H1 (cell line): Measurements from ENCODE around the gene TNIP3. TPM values are rescaled to one million over a fixed set of nuclear protein-coding genes. Genes with fewer than 3 reads are reported as not detected.

ENCODE experiments used
- CTCF ChIA-PET: fragments of 300-600 bp; sonication (Branson Sonifier 250); formaldehyde crosslinking; loops from one replicate; lab custom pipeline; 2021; ENCODE audit not compliant: partially characterized antibody; lab: Charles Lee
- POLR2A ChIA-PET: fragments of 300-600 bp; sonication (Branson Sonifier 250); formaldehyde crosslinking; loops from one replicate; lab custom pipeline; 2021; ENCODE audit warnings: inconsistent platforms; ENCODE audit not compliant: partially characterized antibody; lab: Charles Lee
- DNase-seq, 2 experiments: peaks; one replicate each; pipeline versions ENCODE4 v3.0.0 to v3.0.0-alpha.2; 2010 to 2022; ENCODE audit warnings: low spot score in 2 of 2, low read depth in 1 of 2, mixed read lengths in 1 of 2
- FAIRE-seq: peaks from 2 replicates; lab custom pipeline; 2011; peaks lifted over from hg19 to GRCh38; lab: Jason Lieb, UNC
- H2AFZ ChIP-seq: 2 replicates; pipeline ENCODE4 v1.8.1; 2012; ENCODE audit warnings: low read length, inconsistent platforms
- H2AK5ac ChIP-seq: 2 replicates; pipeline ENCODE4 v1.6.1; 2013; ENCODE audit warnings: low read depth, low read length
- H2BK120ac ChIP-seq: replicated peaks from 2 replicates; pipeline ENCODE3; 2013; ENCODE audit warnings: low read depth, low read length, inconsistent platforms
- H2BK12ac ChIP-seq: 2 replicates; pipeline ENCODE4 v1.6.1; 2013; ENCODE audit warnings: low read depth, low read length
- H2BK15ac ChIP-seq: 2 replicates; pipeline ENCODE4 v1.6.1; 2013; ENCODE audit warnings: low read length
- H2BK20ac ChIP-seq: 2 replicates; pipeline ENCODE4 v1.6.1; 2013; ENCODE audit warnings: low read length
- H2BK5ac ChIP-seq: 2 replicates; pipeline ENCODE4 v1.6.1; 2013; ENCODE audit warnings: low read depth, low read length
- H3K14ac ChIP-seq: 2 replicates; pipeline ENCODE4 v1.6.1; 2013; ENCODE audit warnings: inconsistent platforms; ENCODE audit not compliant: insufficient read length
- H3K18ac ChIP-seq: 2 replicates; pipeline ENCODE4 v1.6.1; 2013; ENCODE audit warnings: low read length; ENCODE audit errors: extremely low read depth
- H3K23ac ChIP-seq: 2 replicates; pipeline ENCODE4 v1.6.1; 2013; ENCODE audit warnings: inconsistent platforms; ENCODE audit not compliant: insufficient read length
- H3K23me2 ChIP-seq: 2 replicates; pipeline ENCODE4 v1.6.1; 2013; ENCODE audit warnings: low read depth, low read length
- H3K27ac ChIP-seq: 2 replicates; pipeline ENCODE4 v1.6.1; 2011; ENCODE audit warnings: low read depth, low read length, inconsistent platforms
- H3K27me3 ChIP-seq, 4 experiments: replicated peaks in 1 of 4; 1 replicate in 1 of 4; 2 replicates in 3 of 4; pipeline versions ENCODE4 v1.6.1 to v1.8.1; 2011 to 2013; ENCODE audit warnings: low read length in 3 of 4, mild to moderate bottlenecking in 3 of 4, inconsistent platforms in 2 of 4, mixed read lengths in 2 of 4, moderate library complexity in 1 of 4; ENCODE audit not compliant: control insufficient read depth in 3 of 4, insufficient read depth in 3 of 4; ENCODE audit errors: extremely low read depth in 1 of 4
- H3K36me3 ChIP-seq, 4 experiments: 2 replicates each; pipeline versions ENCODE4 v1.6.1 to v1.8.1; 2011 to 2013; ENCODE audit warnings: mild to moderate bottlenecking in 4 of 4, low read length in 3 of 4, moderate library complexity in 2 of 4, control low read depth in 1 of 4, inconsistent platforms in 1 of 4; ENCODE audit not compliant: insufficient read depth in 4 of 4, control insufficient read depth in 2 of 4
- H3K4ac ChIP-seq: replicated peaks from 2 replicates; pipeline ENCODE3; 2013; ENCODE audit warnings: low read length, low read depth, mixed read lengths, inconsistent platforms; ENCODE audit not compliant: insufficient read length
- H3K4me1 ChIP-seq, 4 experiments: replicated peaks in 1 of 4; 1 replicate in 1 of 4; 2 replicates in 3 of 4; pipeline versions ENCODE4 v1.6.1 to v1.8.1; 2011 to 2013; ENCODE audit warnings: low read length in 3 of 4, inconsistent platforms in 2 of 4, mixed read lengths in 1 of 4; ENCODE audit not compliant: insufficient read depth in 4 of 4, control insufficient read depth in 3 of 4
- H3K4me2 ChIP-seq, 2 experiments: 2 replicates each; pipeline versions ENCODE4 v1.6.1 to v1.8.1; 2011 to 2013; ENCODE audit warnings: low read depth in 2 of 2, low read length in 2 of 2, control low read depth in 1 of 2, inconsistent platforms in 1 of 2, mild to moderate bottlenecking in 1 of 2; ENCODE audit not compliant: insufficient read depth in 1 of 2
- H3K4me3 ChIP-seq, 4 experiments: fragments of 200-600, 300-600 bp in 1 of 4; sonication (generic), shearing (Covaris generic), sonication (Bioruptor Twin) in 1 of 4; 2 replicates each; pipeline versions ENCODE4 v1.5.1 to v1.8.1; 2011 to 2016; ENCODE audit warnings: low read length in 4 of 4, low read depth in 3 of 4, control low read depth in 2 of 4, inconsistent platforms in 2 of 4, mild to moderate bottlenecking in 2 of 4, mixed read lengths in 1 of 4, moderate library complexity in 1 of 4; ENCODE audit not compliant: insufficient read depth in 2 of 4; ENCODE audit errors: extremely low read depth in 1 of 4
- H3K56ac ChIP-seq: replicated peaks from 2 replicates; pipeline ENCODE3; 2013; ENCODE audit warnings: low read depth, mild to moderate bottlenecking, mixed read lengths, low read length, inconsistent platforms; ENCODE audit not compliant: insufficient read length
- H3K79me1 ChIP-seq: 2 replicates; pipeline ENCODE4 v1.6.1; 2013; ENCODE audit warnings: low read depth, low read length, control low read depth
- H3K79me2 ChIP-seq, 2 experiments: 2 replicates each; pipeline versions ENCODE4 v1.6.1 to v1.8.1; 2012 to 2013; ENCODE audit warnings: low read length in 2 of 2, mild to moderate bottlenecking in 2 of 2, inconsistent platforms in 1 of 2; ENCODE audit not compliant: insufficient read depth in 2 of 2, control insufficient read depth in 1 of 2
- H3K9ac ChIP-seq, 4 experiments: replicated peaks in 1 of 4; 1 replicate in 1 of 4; 2 replicates in 3 of 4; pipeline versions ENCODE4 v1.6.1 to v1.8.1; 2011 to 2013; ENCODE audit warnings: low read depth in 3 of 4, low read length in 3 of 4, control low read depth in 2 of 4, mild to moderate bottlenecking in 2 of 4, moderate library complexity in 2 of 4, inconsistent platforms in 1 of 4; ENCODE audit errors: extremely low read depth in 1 of 4
- H3K9me3 ChIP-seq, 2 experiments: 2 replicates each; pipeline versions ENCODE4 v1.6.1 to v1.8.1; 2012 to 2013; ENCODE audit warnings: mild to moderate bottlenecking in 2 of 2, moderate library complexity in 2 of 2, control low read depth in 1 of 2, inconsistent platforms in 1 of 2, low read depth in 1 of 2, low read length in 1 of 2, mixed read lengths in 1 of 2; ENCODE audit not compliant: insufficient read depth in 2 of 2
- H4K20me1 ChIP-seq, 2 experiments: replicated peaks in 1 of 2; 2 replicates each; pipeline versions ENCODE3 to v1.8.1; 2011 to 2013; ENCODE audit warnings: inconsistent platforms in 2 of 2, low read length in 2 of 2, mild to moderate bottlenecking in 1 of 2; ENCODE audit not compliant: insufficient read depth in 2 of 2, control insufficient read depth in 1 of 2
- H4K5ac ChIP-seq: 2 replicates; pipeline ENCODE4 v1.6.1; 2013; ENCODE audit warnings: low read length, low read depth, mixed read lengths, inconsistent platforms; ENCODE audit not compliant: insufficient read length
- H4K8ac ChIP-seq: 2 replicates; pipeline ENCODE4 v1.8.0; 2013; ENCODE audit warnings: mild to moderate bottlenecking, moderate library complexity, low read length, inconsistent platforms; ENCODE audit not compliant: insufficient read depth; ENCODE audit errors: extremely low read depth
- H4K91ac ChIP-seq: replicated peaks from 2 replicates; pipeline ENCODE3; 2013; ENCODE audit warnings: low read length, mixed read lengths, inconsistent platforms; ENCODE audit not compliant: insufficient read length
- BCL11A ChIP-seq, 2 experiments: IDR thresholded peaks; one replicate each; pipeline ENCODE4 v1.6.1; 2011; ENCODE audit warnings: low read depth in 2 of 2, low read length in 2 of 2, mild to moderate bottlenecking in 2 of 2
- BRCA1 ChIP-seq: IDR thresholded peaks from 2 replicates; pipeline ENCODE4 v1.6.1; 2012; ENCODE audit warnings: low read depth, low read length, improper control_type of control experiment
- CTBP2 ChIP-seq: IDR thresholded peaks from 2 replicates; pipeline ENCODE4 v1.7.0; 2011; ENCODE audit warnings: borderline replicate concordance, mild to moderate bottlenecking, moderate library complexity, mixed read lengths, low read length; ENCODE audit not compliant: insufficient read depth, insufficient read length
- EP300 ChIP-seq, 2 experiments: IDR thresholded peaks; 1 replicate in 1 of 2; 2 replicates in 1 of 2; pipeline ENCODE4 v1.6.1; 2011 to 2012; ENCODE audit warnings: low read depth in 2 of 2, low read length in 2 of 2, mild to moderate bottlenecking in 2 of 2, borderline replicate concordance in 1 of 2, inconsistent platforms in 1 of 2, moderate library complexity in 1 of 2
- KDM4A ChIP-seq: IDR thresholded peaks from one replicate; pipeline ENCODE4 v1.7.1; 2012; ENCODE audit warnings: low read depth, mild to moderate bottlenecking, moderate library complexity, low read length, inconsistent platforms; ENCODE audit not compliant: severe bottlenecking
- MAFK ChIP-seq: IDR thresholded peaks from 2 replicates; pipeline ENCODE4 v1.6.1; 2012; ENCODE audit warnings: low read depth, mild to moderate bottlenecking, improper control_type of control experiment, low read length
- PHF8 ChIP-seq: fragments of 200-600 bp; sonication (generic); conservative IDR thresholded peaks from 2 replicates; pipeline ENCODE4 v1.7.1; 2012; ENCODE audit warnings: low read depth, mild to moderate bottlenecking, inconsistent platforms, low read length, moderate library complexity
- POLR2AphosphoS5 ChIP-seq: IDR thresholded peaks from 2 replicates; pipeline ENCODE4 v1.6.1; 2011; ENCODE audit warnings: low read depth, low read length
- RNF2 ChIP-seq: fragments of 200-900, 300-1000 bp; sonication (generic); IDR thresholded peaks from 2 replicates; pipeline ENCODE4 v1.7.1; 2016; ENCODE audit warnings: borderline replicate concordance, low read depth, mild to moderate bottlenecking, antibody characterized with exemption, low read length; ENCODE audit not compliant: poor library complexity, severe bottlenecking; ENCODE audit errors: missing control alignments
- SAP30 ChIP-seq: fragments of 300-600 bp; sonication (generic); IDR thresholded peaks from 2 replicates; pipeline ENCODE4 v1.7.1; 2012; ENCODE audit warnings: low read length, moderate library complexity, mild to moderate bottlenecking, inconsistent platforms; ENCODE audit not compliant: insufficient read depth, insufficient replicate concordance
- TEAD4 ChIP-seq: IDR thresholded peaks from 2 replicates; pipeline ENCODE4 v1.6.1; 2012; ENCODE audit warnings: low read depth, low read length, inconsistent platforms, mixed read lengths
- WGBS, 2 experiments: shearing (Covaris generic) in 1 of 2; methylation state at CpG; one replicate each; pipeline versions ENCODE4 v1.1.6 to v1.1.7; 2013 to 2015; ENCODE audit warnings: low lambda C conversion rate in 2 of 2, mixed read lengths in 2 of 2, inconsistent platforms in 1 of 2, low coverage in 1 of 2, missing lambda C conversion rate in 1 of 2; ENCODE audit not compliant: insufficient replicate concordance in 2 of 2, insufficient coverage in 1 of 2, insufficient read length in 1 of 2; ENCODE audit errors: extremely low coverage in 1 of 2, missing lambda C conversion rate in 1 of 2; 5-methylcytosine and 5-hydroxymethylcytosine counted together
- polyA plus RNA-seq, 7 experiments: library from polyadenylated mRNA; depleted of rRNA in 3 of 7; stranded (reverse) in 5 of 7; unstranded in 2 of 7; fragments of >200 nt in 5 of 7; fragments of 200-250 nt in 2 of 7; gene quantifications; 1 replicate in 5 of 7; 2 replicates in 1 of 7; 4 replicates in 1 of 7; pipeline versions ENCODE4 v1.2.1 to v1.2.3, GENCODE V29; 2011 to 2013; ENCODE audit warnings: missing spikeins in 2 of 7, mixed read lengths in 2 of 7
- total RNA-seq: library from RNA; stranded (reverse); fragmentation: NEBNext Ultra II Directional; extraction: Animal tissue kit (Norgen Biotek cat#: 25700); gene quantifications from 2 replicates; pipeline ENCODE4 v1.2.1, GENCODE V29; 2021
- TF ChIP-seq, protein P1 (sequence below): IDR thresholded peaks from 2 replicates; pipeline ENCODE4 v1.6.1; 2011; ENCODE audit warnings: low read length, improper control_type of control experiment

The TNIP3 gene
- total and polyA plus RNA-seq, 2 of the 8 experiments (the other 6 are each of a cell fraction or from before 2014, with no cell fraction given), result not detected

DNA sequence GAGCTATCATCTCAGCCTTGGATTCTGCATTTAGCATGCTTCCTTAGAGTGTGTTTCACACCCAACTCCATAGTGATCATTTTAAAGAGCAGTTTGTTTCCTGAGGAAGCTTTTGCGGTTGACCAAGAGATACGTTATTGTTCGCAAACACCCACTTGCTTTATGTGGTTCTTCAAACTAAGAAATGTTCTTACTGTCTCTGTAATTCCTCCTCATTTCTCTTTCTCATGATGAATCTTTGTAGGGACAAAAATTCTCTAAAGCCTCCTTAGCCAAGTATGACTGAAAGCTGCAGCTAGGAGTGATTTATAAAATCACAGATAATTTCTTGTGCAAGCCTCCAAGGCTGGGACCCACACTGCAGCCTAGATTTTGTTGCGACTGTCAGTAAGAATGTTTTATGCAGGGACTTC lies 10.0 kb downstream of the TNIP3 start:
- FAIRE-seq (no peak), DNase-seq (no peak)
- Histone ChIP-seq H3K23ac (no peak overlapping the region), H3K14ac (no peak overlapping the region), H3K79me2 (no peaks in the 10 kb centered on the region), H3K56ac (no peak overlapping the region), H2AK5ac (no peak overlapping the region), H3K27me3 (peaks cover 1 to 8% (median 5%) of the 10 kb centered on the region in 4 experiments; a peak in 5 of 7 replicates), H2BK120ac (no peak overlapping the region), H3K18ac (no peak overlapping the region), H3K4ac (no peak overlapping the region), H3K4me1 (peaks cover 0 to 5% (median 0%) of the 10 kb centered on the region in 4 experiments; a peak in 1 of 7 replicates), H3K9ac (no peak overlapping the region), H3K4me2 (no peak overlapping the region), H3K36me3 (no peaks in the 10 kb centered on the region), H4K8ac (no peak overlapping the region), H2AFZ (peak overlapping the region; percentile 76), H2BK5ac (no peak overlapping the region), H2BK20ac (no peak overlapping the region), H3K9me3 (no peaks in the 10 kb centered on the region), H4K91ac (no peak overlapping the region), H3K79me1 (no peaks in the 10 kb centered on the region), H2BK12ac (no peak overlapping the region), H2BK15ac (no peak overlapping the region), H3K4me3 (no peak overlapping the region), H4K5ac (no peak overlapping the region), H4K20me1 (no peaks in the 10 kb centered on the region), H3K23me2 (peaks cover 4% of the 10 kb centered on the region; the same call in 1 of the 2 replicates), H3K27ac (no peak overlapping the region)
- POLR2A ChIA-PET, result interaction anchor here (0.7 kb wide), 1 partner anchor 672 kb away, joined by 4 read pairs; no protein-coding TSS in a partner anchor
- WGBS, 2 experiments, result 94% methylated on average over 4 of the region's 4 CpGs; no CpG with 5 or more reads in 1 of the 2 experiments
- CTCF ChIA-PET, result no interaction called here
- TF ChIP-seq KDM4A, result no peak
- TF ChIP-seq BRCA1, result no peak
- TF ChIP-seq CTBP2, result no peak
- TF ChIP-seq, protein P1, sequence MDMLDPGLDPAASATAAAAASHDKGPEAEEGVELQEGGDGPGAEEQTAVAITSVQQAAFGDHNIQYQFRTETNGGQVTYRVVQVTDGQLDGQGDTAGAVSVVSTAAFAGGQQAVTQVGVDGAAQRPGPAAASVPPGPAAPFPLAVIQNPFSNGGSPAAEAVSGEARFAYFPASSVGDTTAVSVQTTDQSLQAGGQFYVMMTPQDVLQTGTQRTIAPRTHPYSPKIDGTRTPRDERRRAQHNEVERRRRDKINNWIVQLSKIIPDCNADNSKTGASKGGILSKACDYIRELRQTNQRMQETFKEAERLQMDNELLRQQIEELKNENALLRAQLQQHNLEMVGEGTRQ, result no peak
- TF ChIP-seq BCL11A (IDR thresholded peaks at IDR 0.05; ENCODE audit: low read depth in 2 of 2, low read length in 2 of 2), result no peak
- no peak for TF ChIP-seq SAP30
- no peak for TF ChIP-seq EP300 (IDR thresholded peaks at IDR 0.05; ENCODE audit: borderline replicate concordance in 1 of 2, low read depth in 2 of 2, low read length in 2 of 2)
- TF ChIP-seq PHF8, result no peak
- no peak for TF ChIP-seq TEAD4
- no peak for TF ChIP-seq MAFK
- TF ChIP-seq POLR2AphosphoS5, result no peak
- no peak for TF ChIP-seq RNF2
